Endothelial cell of umbilical vein (primary cell): ENCODE results near the gene CDR2. TPM values are rescaled to one million over a fixed set of nuclear protein-coding genes. Genes with fewer than 3 reads are reported as not detected.

Source experiments
- BruUV-seq: library from RNA; stranded (reverse); fragments of 400-500 nt; replicated peaks from 2 replicates; lab custom pipeline; 2021; lab: Mats Ljungman, UMichigan
- CTCF ChIA-PET: fragments of 300-600, 350-600 bp; sonication (Branson Sonifier 250); formaldehyde crosslinking; loops from one replicate; lab custom pipeline; 2021; ENCODE audit warnings: antibody characterized with exemption, inconsistent platforms; lab: Charles Lee
- POLR2A ChIA-PET: fragments of 300-600, 350-600 bp; sonication (Branson Sonifier 250); formaldehyde crosslinking; loops from one replicate; lab custom pipeline; 2021; ENCODE audit warnings: antibody characterized with exemption, inconsistent platforms; lab: Charles Lee
- DNase-seq: peaks from one replicate; pipeline ENCODE4 v3.0.0-alpha.2; 2011; ENCODE audit warnings: low read depth, low spot score
- FAIRE-seq: peaks from 2 replicates; lab custom pipeline; 2011; peaks lifted over from hg19 to GRCh38; lab: Jason Lieb, UNC
- H2AFZ ChIP-seq: 2 replicates; pipeline ENCODE4 v1.6.0; 2012; ENCODE audit warnings: low read depth, low read length, control low read depth, inconsistent platforms
- H3K27ac ChIP-seq: 2 replicates; pipeline ENCODE4 v1.5.1; 2011; ENCODE audit warnings: low read depth, mild to moderate bottlenecking, control low read depth, low read length, moderate library complexity; ENCODE audit not compliant: insufficient read depth
- H3K27me3 ChIP-seq, 2 experiments: 2 replicates each; pipeline versions ENCODE4 v1.6.0 to v1.6.1; 2011; ENCODE audit warnings: low read length in 2 of 2, mixed read lengths in 1 of 2; ENCODE audit not compliant: control insufficient read depth in 2 of 2, insufficient read depth in 2 of 2
- H3K36me3 ChIP-seq, 2 experiments: 2 replicates in 1 of 2; 3 replicates in 1 of 2; pipeline ENCODE4 v1.5.1; 2011; ENCODE audit warnings: low read length in 2 of 2, mild to moderate bottlenecking in 1 of 2, moderate library complexity in 1 of 2; ENCODE audit not compliant: control insufficient read depth in 2 of 2, insufficient read depth in 2 of 2; ENCODE audit errors: extremely low read depth in 1 of 2
- H3K4me1 ChIP-seq: 3 replicates; pipeline ENCODE4 v1.5.1; 2011; ENCODE audit warnings: mild to moderate bottlenecking, low read length; ENCODE audit not compliant: control insufficient read depth, insufficient read depth; ENCODE audit errors: extremely low read depth
- H3K4me2 ChIP-seq: 2 replicates; pipeline ENCODE4 v1.6.1; 2011; ENCODE audit warnings: low read length, control low read depth, mixed read lengths; ENCODE audit not compliant: insufficient read depth
- H3K4me3 ChIP-seq, 3 experiments: fragments of 200-600 bp in 1 of 3; sonication (generic), shearing (Covaris generic) in 1 of 3; replicated peaks in 1 of 3; 2 replicates each; pipeline ENCODE4 v1.5.1; 2011 to 2016; ENCODE audit warnings: control low read depth in 3 of 3, low read length in 3 of 3, mild to moderate bottlenecking in 2 of 3, inconsistent platforms in 1 of 3, low read depth in 1 of 3, moderate library complexity in 1 of 3; ENCODE audit not compliant: insufficient read depth in 1 of 3
- H3K79me2 ChIP-seq: 2 replicates; pipeline ENCODE4 v1.6.0; 2012; ENCODE audit warnings: low read length, inconsistent platforms; ENCODE audit not compliant: control insufficient read depth, insufficient read depth
- H3K9ac ChIP-seq: replicated peaks from 2 replicates; pipeline ENCODE3; 2011; ENCODE audit warnings: low read length, control low read depth; ENCODE audit not compliant: insufficient read depth; ENCODE audit errors: extremely low read depth
- H3K9me1 ChIP-seq: replicated peaks from 3 replicates; pipeline ENCODE4 v1.6.0; 2011; ENCODE audit warnings: mild to moderate bottlenecking, low read length; ENCODE audit not compliant: control insufficient read depth, insufficient read depth; ENCODE audit errors: extremely low read depth
- H3K9me3 ChIP-seq: replicated peaks from 2 replicates; pipeline ENCODE4 v1.5.1; 2012; ENCODE audit warnings: low read length, inconsistent platforms; ENCODE audit not compliant: control insufficient read depth, insufficient read depth
- H4K20me1 ChIP-seq: replicated peaks from 2 replicates; pipeline ENCODE3; 2011; ENCODE audit warnings: mild to moderate bottlenecking, low read length; ENCODE audit not compliant: control insufficient read depth, insufficient read depth; ENCODE audit errors: extremely low read depth
- CTCF ChIP-seq, 2 donors: IDR thresholded peaks; 1 replicate in 1 of 2; 2 replicates in 1 of 2; pipeline ENCODE4 v1.5.1; 2011; ENCODE audit warnings: low read length in 2 of 2, mild to moderate bottlenecking in 2 of 2, moderate library complexity in 2 of 2, control low read depth in 1 of 2, inconsistent platforms in 1 of 2, low read depth in 1 of 2; ENCODE audit not compliant: insufficient read depth in 1 of 2; ENCODE audit errors: extremely low read depth in 1 of 2
- FOS ChIP-seq: IDR thresholded peaks from 2 replicates; pipeline ENCODE4 v1.6.1; 2011; ENCODE audit warnings: mild to moderate bottlenecking, low read length, moderate library complexity, borderline replicate concordance; ENCODE audit not compliant: insufficient read depth
- GATA2 ChIP-seq: IDR thresholded peaks from 2 replicates; pipeline ENCODE4 v1.7.0; 2011; ENCODE audit warnings: low read depth, mild to moderate bottlenecking, moderate library complexity, mixed read lengths, low read length; ENCODE audit not compliant: insufficient read length, insufficient read depth
- POLR2A ChIP-seq: IDR thresholded peaks from 2 replicates; pipeline ENCODE4 v1.6.1; 2012; ENCODE audit warnings: low read depth, mild to moderate bottlenecking, control low read depth, low read length
- dilution Hi-C: fragments of 300-500 bp; cut with MboI; formaldehyde crosslinking; loops from one replicate; pipeline ENCODE4 v1.15.0; 2019; ENCODE audit warnings: low sequenced_read_pairs; ENCODE audit not compliant: extremely low pct_ligation_motif_present
- intact Hi-C: fragments of 100-400 bp; cut with micrococcal nuclease; formaldehyde crosslinking; loops from one replicate; pipeline ENCODE4 v1.10.0; 2022
- polyA plus RNA-seq, 4 experiments: library from polyadenylated mRNA; depleted of rRNA in 3 of 4; stranded (reverse) in 3 of 4; unstranded in 1 of 4; fragments of >200 nt; gene quantifications; 2 replicates each; pipeline versions ENCODE4 v1.2.1 to v1.2.3, GENCODE V29; 2011 to 2012; ENCODE audit warnings: missing spikeins in 1 of 4
- total RNA-seq: library from RNA; stranded (reverse); gene quantifications from 2 replicates; pipeline ENCODE4 v1.2.3, GENCODE V29; 2021

CDR2 gene
- total and polyA plus RNA-seq, 2 donors (not counting 3 experiments of a cell fraction or from before 2014, with no cell fraction given) = 35.3 to 61.9 TPM

- dilution Hi-C loops = no loop called here
- CTCF ChIA-PET = interaction anchor here (0.6 kb wide), 1 partner anchor 8 kb away, joined by 3 read pairs; no protein-coding TSS in a partner anchor
- intact Hi-C loops = no loop called here
Measured at GRCh38 chr16:22420606-22421135, 46.3 kb upstream of the CDR2 start.

More at GRCh38 chr16:22420606-22421135, 46.3 kb upstream of the CDR2 start:
- no TSS peak for BruUV-seq
- H3K4me3 ChIP-seq = no peak overlapping the region
- no peaks in the 10 kb centered on the region for H3K27me3 ChIP-seq
- no peak overlapping the region for H2AFZ ChIP-seq
- DNase-seq = no peak
- TF ChIP-seq GATA2 (no peak), CTCF (IDR thresholded peaks at IDR 0.05; ENCODE audit: extremely low read depth in 1 of 2, insufficient read depth in 1 of 2, low read depth in 1 of 2, low read length in 2 of 2) (no peak), FOS (no peak), POLR2A (no peak)
- no peak overlapping the region for H3K4me2 ChIP-seq
- H3K79me2 ChIP-seq = no peaks in the 10 kb centered on the region
- no peaks in the 10 kb centered on the region for H3K9me3 ChIP-seq
- H4K20me1 ChIP-seq = no peaks in the 10 kb centered on the region
- H3K27ac ChIP-seq = no peak overlapping the region
- no peak for FAIRE-seq
- POLR2A ChIA-PET = interaction anchor here (0.6 kb wide), 1 partner anchor 17 kb away, joined by 4 read pairs; no protein-coding TSS in a partner anchor
- peaks cover 0 to 9% of the 10 kb centered on the region in 2 experiments for H3K36me3 ChIP-seq
- H3K9me1 ChIP-seq = no peaks in the 10 kb centered on the region
- no peaks in the 10 kb centered on the region for H3K4me1 ChIP-seq
- H3K9ac ChIP-seq = no peak overlapping the region
